ENCODE data around the gene SMC4. TPM values are rescaled to one million over a fixed set of nuclear protein-coding genes. Genes with fewer than 3 reads are reported as not detected.

Gene SMC4
- total RNA-seq, 1 donor from 2014 or later: 69.4 TPM

GRCh38 chr3:160374925-160375324, 24.5 kb upstream of the SMC4 start:
- no peaks in the 10 kb centered on the region for H3K9me3 Mint-ChIP-seq (ENCODE audit: unreplicated experiment)
- TF ChIP-seq, protein P1, sequence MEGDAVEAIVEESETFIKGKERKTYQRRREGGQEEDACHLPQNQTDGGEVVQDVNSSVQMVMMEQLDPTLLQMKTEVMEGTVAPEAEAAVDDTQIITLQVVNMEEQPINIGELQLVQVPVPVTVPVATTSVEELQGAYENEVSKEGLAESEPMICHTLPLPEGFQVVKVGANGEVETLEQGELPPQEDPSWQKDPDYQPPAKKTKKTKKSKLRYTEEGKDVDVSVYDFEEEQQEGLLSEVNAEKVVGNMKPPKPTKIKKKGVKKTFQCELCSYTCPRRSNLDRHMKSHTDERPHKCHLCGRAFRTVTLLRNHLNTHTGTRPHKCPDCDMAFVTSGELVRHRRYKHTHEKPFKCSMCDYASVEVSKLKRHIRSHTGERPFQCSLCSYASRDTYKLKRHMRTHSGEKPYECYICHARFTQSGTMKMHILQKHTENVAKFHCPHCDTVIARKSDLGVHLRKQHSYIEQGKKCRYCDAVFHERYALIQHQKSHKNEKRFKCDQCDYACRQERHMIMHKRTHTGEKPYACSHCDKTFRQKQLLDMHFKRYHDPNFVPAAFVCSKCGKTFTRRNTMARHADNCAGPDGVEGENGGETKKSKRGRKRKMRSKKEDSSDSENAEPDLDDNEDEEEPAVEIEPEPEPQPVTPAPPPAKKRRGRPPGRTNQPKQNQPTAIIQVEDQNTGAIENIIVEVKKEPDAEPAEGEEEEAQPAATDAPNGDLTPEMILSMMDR (IDR thresholded peaks at IDR 0.05; ENCODE audit: unreplicated experiment): no peak
- no peak overlapping the region for H3K27ac Mint-ChIP-seq (ENCODE audit: unreplicated experiment)
- peaks cover 2% of the 10 kb centered on the region for H3K27me3 Mint-ChIP-seq (ENCODE audit: unreplicated experiment)
- no peaks in the 10 kb centered on the region for H3K4me1 Mint-ChIP-seq (ENCODE audit: unreplicated experiment)
- DNase-seq (ENCODE audit: low spot score): no peak
- H3K36me3 Mint-ChIP-seq (ENCODE audit: low read depth, unreplicated experiment): peaks cover 13% of the 10 kb centered on the region
- H3K4me3 Mint-ChIP-seq (ENCODE audit: unreplicated experiment): no peak overlapping the region

- no peaks in the 10 kb centered on the region for H3K4me1 Mint-ChIP-seq (ENCODE audit: unreplicated experiment)
- no peak overlapping the region for H3K4me3 Mint-ChIP-seq (ENCODE audit: unreplicated experiment)
- DNase-seq (ENCODE audit: low spot score): no peak
- no peaks in the 10 kb centered on the region for H3K9me3 Mint-ChIP-seq (ENCODE audit: unreplicated experiment)
- no peak overlapping the region for H3K27ac Mint-ChIP-seq (ENCODE audit: unreplicated experiment)
- peaks cover 13% of the 10 kb centered on the region for H3K36me3 Mint-ChIP-seq (ENCODE audit: low read depth, unreplicated experiment)
- TF ChIP-seq, protein P1 (IDR thresholded peaks at IDR 0.05; ENCODE audit: unreplicated experiment): no peak
- peaks cover 3% of the 10 kb centered on the region for H3K27me3 Mint-ChIP-seq (ENCODE audit: unreplicated experiment)
These were observed 22.8 kb upstream of the SMC4 start for GRCh38 chr3:160376681-160377080.

GRCh38 chr3:160378331-160379109, 20.9 kb upstream of the SMC4 start:
- no peak overlapping the region for H3K4me3 Mint-ChIP-seq (ENCODE audit: unreplicated experiment)
- H3K27ac Mint-ChIP-seq (ENCODE audit: unreplicated experiment): no peak overlapping the region
- H3K27me3 Mint-ChIP-seq (ENCODE audit: unreplicated experiment): peaks cover 3% of the 10 kb centered on the region
- TF ChIP-seq, protein P1 (IDR thresholded peaks at IDR 0.05; ENCODE audit: unreplicated experiment): no peak
- H3K9me3 Mint-ChIP-seq (ENCODE audit: unreplicated experiment): no peaks in the 10 kb centered on the region
- peaks cover 13% of the 10 kb centered on the region for H3K36me3 Mint-ChIP-seq (ENCODE audit: low read depth, unreplicated experiment)
- DNase-seq (ENCODE audit: low spot score): no peak
- H3K4me1 Mint-ChIP-seq (ENCODE audit: unreplicated experiment): peaks cover 2% of the 10 kb centered on the region

DNA sequence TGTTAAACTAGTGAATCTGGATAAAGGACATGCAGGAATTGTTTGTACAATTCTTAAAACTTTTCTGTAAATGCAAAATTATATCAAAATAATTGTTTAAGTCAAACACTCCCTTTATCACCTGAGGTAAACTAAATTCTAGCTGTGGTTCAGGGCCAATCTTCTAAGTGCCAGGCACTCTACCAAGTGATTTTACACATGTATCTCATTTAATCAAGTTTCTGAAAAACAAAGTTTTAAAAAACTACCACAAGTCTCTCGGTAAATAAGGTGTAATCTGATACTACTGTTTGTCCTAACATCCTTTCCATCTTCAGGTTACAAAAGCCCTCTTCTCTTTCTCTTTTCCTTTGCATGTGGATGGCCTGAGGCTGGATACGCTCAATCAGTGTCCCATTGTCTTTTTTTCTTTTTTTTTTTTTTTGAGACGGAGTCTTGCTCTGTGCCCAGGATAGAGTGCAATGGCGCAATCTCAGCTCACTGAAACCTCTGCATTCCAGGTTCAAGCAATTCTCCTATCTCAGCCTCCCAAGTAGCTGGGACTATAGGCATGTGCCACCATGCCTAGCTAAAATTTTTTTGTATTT, 19.7 kb upstream of the SMC4 start:
- H3K36me3 Mint-ChIP-seq (ENCODE audit: low read depth, unreplicated experiment): peaks cover under 1% of the 10 kb centered on the region
- peaks cover 1% of the 10 kb centered on the region for H3K27me3 Mint-ChIP-seq (ENCODE audit: unreplicated experiment)
- H3K4me1 Mint-ChIP-seq (ENCODE audit: unreplicated experiment): peaks cover 2% of the 10 kb centered on the region

More for the DNA sequence above, 19.7 kb upstream of the SMC4 start:
- H3K27ac Mint-ChIP-seq (ENCODE audit: unreplicated experiment): no peak overlapping the region
- no peaks in the 10 kb centered on the region for H3K9me3 Mint-ChIP-seq (ENCODE audit: unreplicated experiment)
- DNase-seq (ENCODE audit: low spot score): no peak
- H3K4me3 Mint-ChIP-seq (ENCODE audit: unreplicated experiment): no peak overlapping the region
- TF ChIP-seq, protein P1 (IDR thresholded peaks at IDR 0.05; ENCODE audit: unreplicated experiment): no peak
